WTC11 (cell line): Measurements from ENCODE around the gene GID4. TPM values are rescaled to one million over a fixed set of nuclear protein-coding genes. Genes with fewer than 3 reads are reported as not detected.

ENCODE experiments used
- ATAC-seq: fragments of 200-7000 bp; cut with Tn5 transposase; 2 replicates; pipeline ENCODE4 v1.10.0; 2021; ENCODE audit warnings: mild to moderate bottlenecking, moderate library complexity
- CTCF ChIA-PET: fragments of 300-600 bp; sonication (Branson Sonifier 250); formaldehyde crosslinking; loops from one replicate; lab custom pipeline; 2021; ENCODE audit warnings: antibody characterized with exemption; lab: Charles Lee
- POLR2A ChIA-PET: fragments of 350-600 bp; sonication (Branson Sonifier 250); formaldehyde crosslinking; loops from one replicate; lab custom pipeline; 2021; ENCODE audit warnings: antibody characterized with exemption; lab: Charles Lee
- DNase-seq: peaks from one replicate; pipeline ENCODE4 v3.0.0; 2021; ENCODE audit warnings: low spot score
- H3K27ac Mint-ChIP-seq: 2 replicates; pipeline ENCODE4 v1.8.0; 2021; ENCODE audit warnings: mixed read lengths
- H3K27me3 Mint-ChIP-seq: 2 replicates; pipeline ENCODE4 v1.8.0; 2021; ENCODE audit warnings: low read depth, mild to moderate bottlenecking, moderate library complexity, mixed read lengths
- H3K36me3 Mint-ChIP-seq: 2 replicates; pipeline ENCODE4 v1.8.0; 2021; ENCODE audit warnings: mixed read lengths
- H3K4me1 Mint-ChIP-seq: 2 replicates; pipeline ENCODE4 v1.8.0; 2022; ENCODE audit warnings: mixed read lengths
- H3K4me3 Mint-ChIP-seq: 2 replicates; pipeline ENCODE4 v1.8.0; 2021; ENCODE audit warnings: mild to moderate bottlenecking, moderate library complexity, mixed read lengths
- H3K9me3 Mint-ChIP-seq: 2 replicates; pipeline ENCODE4 v1.8.0; 2021; ENCODE audit warnings: mixed read lengths
- AFF4 ChIP-seq: sonication (generic); formaldehyde crosslinking; IDR thresholded peaks from 2 replicates; pipeline ENCODE4 v1.8.1; 2023; ENCODE audit warnings: mild to moderate bottlenecking, missing genetic modification reagents, borderline replicate concordance
- ARID4B ChIP-seq: sonication (generic); formaldehyde crosslinking; IDR thresholded peaks from 2 replicates; pipeline ENCODE4 v1.8.0; 2023; ENCODE audit warnings: missing genetic modification reagents, mild to moderate bottlenecking, borderline replicate concordance
- ATF3 ChIP-seq: sonication (generic); formaldehyde crosslinking; conservative IDR thresholded peaks from 2 replicates; pipeline ENCODE4 v1.8.1; 2022; ENCODE audit warnings: mild to moderate bottlenecking, missing genetic modification reagents
- ATF6 ChIP-seq: sonication (generic); formaldehyde crosslinking; IDR thresholded peaks from 2 replicates; pipeline ENCODE4 v1.8.1; 2023; ENCODE audit warnings: mild to moderate bottlenecking, missing genetic modification reagents
- CREB1 ChIP-seq: sonication (generic); formaldehyde crosslinking; IDR thresholded peaks from 2 replicates; pipeline ENCODE4 v1.8.0; 2023; ENCODE audit warnings: mild to moderate bottlenecking, missing genetic modification reagents
- CREM ChIP-seq: sonication (generic); formaldehyde crosslinking; IDR thresholded peaks from 2 replicates; pipeline ENCODE4 v1.8.1; 2022; ENCODE audit warnings: mild to moderate bottlenecking, missing genetic modification reagents, moderate library complexity
- ELF4 ChIP-seq: sonication (generic); formaldehyde crosslinking; IDR thresholded peaks from 2 replicates; pipeline ENCODE4 v1.8.1; 2022; ENCODE audit warnings: low read depth, mild to moderate bottlenecking, moderate library complexity, missing genetic modification reagents
- FOXJ3 ChIP-seq: sonication (generic); formaldehyde crosslinking; IDR thresholded peaks from 2 replicates; pipeline ENCODE4 v1.9.0; 2021; ENCODE audit warnings: missing genetic modification reagents, mild to moderate bottlenecking, borderline replicate concordance
- GTF2I ChIP-seq: fragments of 250-450 bp; sonication (Bioruptor Pico); conservative IDR thresholded peaks from 2 replicates; pipeline ENCODE4 v1.4.0; 2021; ENCODE audit warnings: mild to moderate bottlenecking
- JAZF1 ChIP-seq: fragments of 250-450 bp; sonication (Bioruptor Pico); IDR thresholded peaks from 2 replicates; pipeline ENCODE4 v1.9.0; 2021; ENCODE audit warnings: moderate library complexity, mild to moderate bottlenecking, inconsistent platforms
- JUN ChIP-seq: sonication (generic); formaldehyde crosslinking; IDR thresholded peaks from 2 replicates; pipeline ENCODE4 v1.8.0; 2023; ENCODE audit warnings: mild to moderate bottlenecking, missing genetic modification reagents
- MXD4 ChIP-seq: fragments of 250-450 bp; sonication (Bioruptor Pico); IDR thresholded peaks from 2 replicates; pipeline ENCODE4 v1.8.0; 2021; ENCODE audit warnings: mild to moderate bottlenecking, moderate library complexity, borderline replicate concordance
- NFATC4 ChIP-seq: fragments of 250-450 bp; sonication (Bioruptor Pico); IDR thresholded peaks from 2 replicates; pipeline ENCODE4 v1.9.0; 2021; ENCODE audit warnings: mild to moderate bottlenecking
- OVOL2 ChIP-seq: fragments of 250-450 bp; sonication (Bioruptor Pico); IDR thresholded peaks from 2 replicates; pipeline ENCODE4 v1.9.0; 2021; ENCODE audit warnings: mild to moderate bottlenecking, borderline replicate concordance
- RELA ChIP-seq: sonication (generic); formaldehyde crosslinking; IDR thresholded peaks from 2 replicates; pipeline ENCODE4 v1.8.1; 2022; ENCODE audit warnings: missing genetic modification reagents, mild to moderate bottlenecking, borderline replicate concordance
- SMAD3 ChIP-seq: sonication (generic); formaldehyde crosslinking; IDR thresholded peaks from 2 replicates; pipeline ENCODE4 v1.8.0; 2022; ENCODE audit warnings: missing genetic modification reagents, mild to moderate bottlenecking, borderline replicate concordance
- SOX15 ChIP-seq: fragments of 250-450 bp; sonication (Bioruptor Pico); IDR thresholded peaks from 2 replicates; pipeline ENCODE4 v1.9.0; 2021; ENCODE audit warnings: mild to moderate bottlenecking
- SP1 ChIP-seq: sonication (generic); formaldehyde crosslinking; conservative IDR thresholded peaks from 2 replicates; pipeline ENCODE4 v1.8.1; 2022; ENCODE audit warnings: missing genetic modification reagents
- TCF7 ChIP-seq: sonication (generic); formaldehyde crosslinking; IDR thresholded peaks from 2 replicates; pipeline ENCODE4 v1.8.0; 2022; ENCODE audit warnings: mild to moderate bottlenecking, low read depth, missing genetic modification reagents, moderate library complexity
- ZBTB21 ChIP-seq: sonication (generic); formaldehyde crosslinking; IDR thresholded peaks from 2 replicates; pipeline ENCODE4 v1.8.1; 2023; ENCODE audit warnings: mild to moderate bottlenecking, missing genetic modification reagents, borderline replicate concordance
- ZNF121 ChIP-seq: sonication (generic); formaldehyde crosslinking; IDR thresholded peaks from 2 replicates; pipeline ENCODE4 v1.8.0; 2023; ENCODE audit warnings: missing genetic modification reagents
- ZNF232 ChIP-seq: sonication (generic); formaldehyde crosslinking; IDR thresholded peaks from 2 replicates; pipeline ENCODE4 v1.8.0; 2022; ENCODE audit warnings: mild to moderate bottlenecking, missing genetic modification reagents
- ZNF263 ChIP-seq: sonication (generic); formaldehyde crosslinking; IDR thresholded peaks from 2 replicates; pipeline ENCODE4 v1.8.1; 2022; ENCODE audit warnings: low read depth, mild to moderate bottlenecking, moderate library complexity, missing genetic modification reagents
- ZNF317 ChIP-seq: sonication (generic); formaldehyde crosslinking; IDR thresholded peaks from 2 replicates; pipeline ENCODE4 v1.8.1; 2023; ENCODE audit warnings: low read depth, mild to moderate bottlenecking, moderate library complexity, missing genetic modification reagents, borderline replicate concordance
- total RNA-seq: library from RNA; stranded (reverse); gene quantifications from 3 replicates; pipeline ENCODE4 v1.2.3, GENCODE V29; 2021

Gene GID4
- total RNA-seq, 1 experiment from 2014 or later, result 16.0 TPM

- TF ChIP-seq CREB1 (CRISPR knock-in tag) (no peak), ATF3 (CRISPR knock-in tag) (no peak), GTF2I (CRISPR knock-in tag) (no peak), JAZF1 (CRISPR knock-in tag) (no peak), RELA (CRISPR knock-in tag) (no peak), ELF4 (CRISPR knock-in tag) (no peak), ZNF121 (CRISPR knock-in tag) (no peak), NFATC4 (CRISPR knock-in tag) (no peak)
Measured at GRCh38 chr17:17998934-17999333, 40.3 kb upstream of the GID4 start (continued).

GRCh38 chr17:17999364-18000029 is 39.7 kb upstream of the GID4 start:
- POLR2A ChIA-PET, result no interaction called here
- no peak overlapping the region for H3K4me3 Mint-ChIP-seq
- CTCF ChIA-PET, result no interaction called here
- no peaks in the 10 kb centered on the region for H3K4me1 Mint-ChIP-seq
- TF ChIP-seq SMAD3 (CRISPR knock-in tag) (no peak), SOX15 (CRISPR knock-in tag) (no peak), ZNF232 (no peak), CREM (no peak), TCF7 (CRISPR knock-in tag) (no peak), OVOL2 (no peak), JUN (CRISPR knock-in tag) (no peak)
- ATAC-seq (no peak), DNase-seq (no peak)
- H3K27me3 Mint-ChIP-seq, result no peaks in the 10 kb centered on the region
- no peaks in the 10 kb centered on the region for H3K36me3 Mint-ChIP-seq
- H3K9me3 Mint-ChIP-seq, result no peaks in the 10 kb centered on the region
- no peak overlapping the region; the same call in 1 of the 2 replicates for H3K27ac Mint-ChIP-seq

GRCh38 chr17:18000030-18000408 is 39.2 kb upstream of the GID4 start:
- H3K27ac Mint-ChIP-seq, result no peak overlapping the region; the same call in 1 of the 2 replicates
- H3K4me1 Mint-ChIP-seq, result no peaks in the 10 kb centered on the region
- DNase-seq, result no peak
- H3K36me3 Mint-ChIP-seq, result no peaks in the 10 kb centered on the region
- ATAC-seq, result no peak
- ChIA-PET CTCF (no interaction called here), POLR2A (no interaction called here)
- no peaks in the 10 kb centered on the region for H3K27me3 Mint-ChIP-seq
- H3K9me3 Mint-ChIP-seq, result no peaks in the 10 kb centered on the region
- H3K4me3 Mint-ChIP-seq, result no peak overlapping the region
- TF ChIP-seq ZBTB21 (CRISPR knock-in tag) (no peak), ATF6 (CRISPR knock-in tag) (no peak), ZNF263 (CRISPR knock-in tag) (no peak), ARID4B (no peak), SP1 (CRISPR knock-in tag) (no peak), AFF4 (CRISPR knock-in tag) (no peak), FOXJ3 (no peak), ZNF317 (CRISPR knock-in tag) (no peak), MXD4 (CRISPR knock-in tag) (no peak)
